GM12891 (cell line): ENCODE measurements around the gene PCMT1.

Source experiments
- PAX5 ChIP-seq: IDR thresholded peaks from 2 replicates; pipeline ENCODE4 v1.6.1; 2011; ENCODE audit warnings: low read length, moderate library complexity, mild to moderate bottlenecking; ENCODE audit not compliant: insufficient read depth, severe bottlenecking
- POLR2A ChIP-seq: IDR thresholded peaks from 2 replicates; pipeline ENCODE4 v1.6.1; 2011; ENCODE audit warnings: low read depth, low read length, control low read depth
- POLR2AphosphoS5 ChIP-seq: IDR thresholded peaks from 2 replicates; pipeline ENCODE4 v1.6.1; 2011; ENCODE audit warnings: low read depth, low read length, control low read depth
- SPI1 ChIP-seq: IDR thresholded peaks from 2 replicates; pipeline ENCODE4 v1.6.1; 2011; ENCODE audit warnings: low read depth, low read length, control low read depth
- TAF1 ChIP-seq: IDR thresholded peaks from 2 replicates; pipeline ENCODE4 v1.6.1; 2011; ENCODE audit warnings: low read depth, low read length, control low read depth

- TF ChIP-seq TAF1 (no peak), POLR2AphosphoS5 (no peak), POLR2A (no peak), PAX5 (no peak), SPI1 (no peak)
These were observed 92.8 kb downstream of the PCMT1 start for GRCh38 chr6:149842331-149842730.
